Heart right ventricle (tissue), 16 donors: ENCODE measurements around the gene SCARB1. TPM values are rescaled to one million over a fixed set of nuclear protein-coding genes. Genes with fewer than 3 reads are reported as not detected.

Experiments used
- ATAC-seq, 8 donors: fragments of 200-7000 bp; cut with Tn5 transposase; one replicate each; pipeline ENCODE4 v1.9.1; 2020; ENCODE audit warnings: mild to moderate bottlenecking in 8 of 8, moderate library complexity in 8 of 8, moderate number of reproducible peaks in 1 of 8
- DNase-seq, 2 donors: peaks; one replicate each; pipeline ENCODE4 v3.0.0-alpha.2; 2020
- H3K27ac ChIP-seq, 10 donors: fragments of 200-600 bp; sonication (generic) in 2 of 10; one replicate each; pipeline versions ENCODE4 v1.5.0 to v1.8.0; 2020 to 2022; ENCODE audit warnings: mild to moderate bottlenecking in 3 of 10
- H3K27me3 ChIP-seq, 7 donors: fragments of 200-600 bp; one replicate each; pipeline ENCODE4 v1.8.0; 2021 to 2022; ENCODE audit warnings: mild to moderate bottlenecking in 2 of 7
- H3K36me3 ChIP-seq, 9 donors: fragments of 200-600 bp; sonication (generic) in 1 of 9; one replicate each; pipeline versions ENCODE4 v1.5.0 to v1.8.0; 2020 to 2022; ENCODE audit warnings: mild to moderate bottlenecking in 2 of 9
- H3K4me1 ChIP-seq, 9 donors: fragments of 200-600 bp; sonication (generic) in 1 of 9; one replicate each; pipeline versions ENCODE4 v1.5.0 to v1.8.0; 2020 to 2022; ENCODE audit warnings: mild to moderate bottlenecking in 4 of 9
- H3K4me3 ChIP-seq, 10 donors: fragments of 200-600 bp; sonication (generic) in 2 of 10; one replicate each; pipeline versions ENCODE4 v1.5.0 to v1.8.0; 2020 to 2022; ENCODE audit warnings: mild to moderate bottlenecking in 7 of 10, moderate library complexity in 2 of 10
- H3K9me3 ChIP-seq, 11 donors: fragments of 200-600 bp in 10 of 11; sonication (generic) in 2 of 11; one replicate each; pipeline versions ENCODE4 v1.5.0 to v1.8.0; 2013 to 2022; ENCODE audit warnings: mild to moderate bottlenecking in 2 of 11, control low read depth in 1 of 11, moderate library complexity in 1 of 11
- CTCF ChIP-seq, 9 donors: fragments of 200-600 bp; sonication (generic) in 2 of 9; IDR thresholded peaks; one replicate each; pipeline versions ENCODE4 v1.5.0 to v1.8.0; 2021 to 2022; ENCODE audit warnings: antibody characterized with exemption in 9 of 9, mild to moderate bottlenecking in 5 of 9, moderate library complexity in 1 of 9
- WGBS, 2 donors: extraction: QIAGEN DNeasy Blood & Tissue Kit; methylation state at CpG; one replicate each; pipeline ENCODE4 v1.1.7; 2013; ENCODE audit warnings: inconsistent platforms in 1 of 2; 5-methylcytosine and 5-hydroxymethylcytosine counted together
- intact Hi-C, 10 donors: fragments of 100-400 bp; cut with DNase I; formaldehyde crosslinking; loops; one replicate each; pipeline versions ENCODE4 v1.11.1 to v1.14.2; 2022
- polyA plus RNA-seq, 2 donors: library from polyadenylated mRNA; stranded (reverse); fragments of 200-250 nt; gene quantifications; one replicate each; pipeline ENCODE4 v1.2.3, GENCODE V29; 2013
- total RNA-seq, 10 donors: library from RNA; stranded (reverse); fragmentation: NEBNext Ultra II Directional in 3 of 10; extraction: Animal tissue kit (Norgen Biotek cat#: 25700) in 3 of 10; gene quantifications; one replicate each; pipeline versions ENCODE4 v1.2.1 to v1.2.4, GENCODE V29; 2021 to 2023
- donor health status: Arrhythmogenic right ventricular cardiomyopathy.
- donor health status: ischemic (EF 13 %, LVEDD 7.1; RV severe dilation, severe dysfunction).
- donor health status: healthy with polysubstance abuse.
- donor health status: DM: no; HTN: yes; CAD: no.
- donor health status: DM: no; HTN: no; CAD: no.
- donor health status: ischemic (EF 25% LVEDD 6.9; RV normal size, moderate dysfunction).
- donor health status: ischemic (EF 25% LVEDD 5.7; RV mildly dilated, moderate dysfunction).
- donor health status: healthy.
- donor health status: DM: yes; HTN: yes; CAD: no.
- donor health status: Ischemic cardiomyopathy.
- donor health status: ischemic (EF 35%, LVEDD 5.7; RV mildly dilated, moderate dysfunction).
- donor health status: nonischemic (EF 11% LVEDD 7.7; RV severe dilation, severe dysfunction).
- donor health status: DM: yes; HTN: yes; CAD: no.
- donor health status: PGD.
- donor health status: ischemic (EF 29% LVEDD 5.4; RV normal size, mild dysfunction).
- donor health status: nonischemic (EF 23%, LVEDD 6.1; RV moderate dilation, normal function).

Gene SCARB1
- total and polyA plus RNA-seq, 12 donors = 7.7 to 19.9 (median 11.5) TPM

- Histone ChIP-seq H3K4me3 (no peak overlapping the region), H3K36me3 (no peaks in the 10 kb centered on the region), H3K9me3 (no peaks in the 10 kb centered on the region), H3K27me3 (no peaks in the 10 kb centered on the region), H3K27ac (peak overlapping the region in 4 of 10 donors; percentile 51 to 68 (median 58)), H3K4me1 (peaks cover 12 to 46% (median 21%) of the 10 kb centered on the region in 9 donors)
- no peak for TF ChIP-seq CTCF (IDR thresholded peaks at IDR 0.05)
- intact Hi-C loops = no loop called here
- DNase-seq (no peak), ATAC-seq (no peak)
- 89 to 96% methylated on average over 11 of the region's 11 CpGs for WGBS, 2 donors
These were observed 9.0 kb downstream of the SCARB1 start for GRCh38 chr12:124854637-124855184.

GRCh38 chr12:124853781-124854636, 9.7 kb downstream of the SCARB1 start:
- TF ChIP-seq CTCF (IDR thresholded peaks at IDR 0.05) = no peak
- no peaks in the 10 kb centered on the region for H3K9me3 ChIP-seq
- H3K4me3 ChIP-seq = no peak overlapping the region
- DNase-seq (no peak), ATAC-seq (no peak)
- H3K27ac ChIP-seq = peak overlapping the region in 1 of 10 donors; percentile 68
- no peaks in the 10 kb centered on the region for H3K36me3 ChIP-seq
- peaks cover 12 to 53% (median 27%) of the 10 kb centered on the region in 9 donors for H3K4me1 ChIP-seq
- 86 to 88% methylated on average over 23 to 24 of the region's 24 CpGs for WGBS, 2 donors
- intact Hi-C loops = no loop called here
- H3K27me3 ChIP-seq = no peaks in the 10 kb centered on the region

- no peaks in the 10 kb centered on the region for H3K36me3 ChIP-seq
- ATAC-seq = no peak
- H3K4me1 ChIP-seq = peaks cover 12 to 64% (median 30%) of the 10 kb centered on the region in 9 donors
- WGBS, 2 donors = 80 to 87% methylated on average over 11 of the region's 11 CpGs
- no peaks in the 10 kb centered on the region for H3K27me3 ChIP-seq
- no peaks in the 10 kb centered on the region for H3K9me3 ChIP-seq
- TF ChIP-seq CTCF (IDR thresholded peaks at IDR 0.05) = no peak
- intact Hi-C loops = no loop called here
- no peak for DNase-seq
- H3K27ac ChIP-seq = peak overlapping the region in 4 of 10 donors; percentile 7 to 73 (median 50)
- no peak overlapping the region for H3K4me3 ChIP-seq
These were observed 10.7 kb downstream of the SCARB1 start for GRCh38 chr12:124852911-124853427.

GRCh38 chr12:124852329-124852831, 11.3 kb downstream of the SCARB1 start:
- Histone ChIP-seq H3K27me3 (no peaks in the 10 kb centered on the region), H3K4me1 (peaks cover 16 to 70% (median 36%) of the 10 kb centered on the region in 9 donors), H3K27ac (peak overlapping the region in 4 of 10 donors; percentile 7 to 73 (median 50)), H3K36me3 (no peaks in the 10 kb centered on the region), H3K4me3 (no peak overlapping the region), H3K9me3 (no peaks in the 10 kb centered on the region)
- DNase-seq = peak in 1 of 2 donors; percentile 62
- ATAC-seq = peak in 6 of 8 donors; percentile 33 to 66 (median 56)
- intact Hi-C loops = no loop called here
- TF ChIP-seq CTCF (IDR thresholded peaks at IDR 0.05) = no peak
- WGBS, 2 donors = 57 to 71% methylated on average over 13 of the region's 13 CpGs
